Kidney (tissue), 22 donors: Measurements from ENCODE around the gene KCNIP1. TPM values are rescaled to one million over a fixed set of nuclear protein-coding genes. Genes with fewer than 3 reads are reported as not detected.

Experiments used
- DNase-seq, 5 donors: peaks; one replicate each; pipeline ENCODE4 v3.0.0-alpha.2; 2013 to 2020
- FAIRE-seq: peaks from 2 replicates; lab custom pipeline; 2012; peaks lifted over from hg19 to GRCh38; lab: Jason Lieb, UNC
- H3K27ac ChIP-seq, 2 donors: one replicate each; pipeline ENCODE4 v1.7.0; 2013; ENCODE audit warnings: low read depth in 2 of 2, low read length in 2 of 2, inconsistent platforms in 1 of 2
- H3K27me3 ChIP-seq: one replicate; pipeline ENCODE4 v1.7.1; 2013; ENCODE audit warnings: low read length, inconsistent platforms; ENCODE audit not compliant: control insufficient read depth, insufficient read depth
- H3K36me3 ChIP-seq, 3 donors: one replicate each; pipeline versions ENCODE4 v1.7.0 to v1.7.1; 2013; ENCODE audit warnings: low read length in 3 of 3, control low read depth in 1 of 3, inconsistent platforms in 1 of 3; ENCODE audit not compliant: insufficient read depth in 3 of 3, control insufficient read depth in 2 of 3
- H3K4me1 ChIP-seq, 3 donors: one replicate each; pipeline versions ENCODE4 v1.7.0 to v1.7.1; 2013; ENCODE audit warnings: low read length in 3 of 3, inconsistent platforms in 1 of 3, low read depth in 1 of 3; ENCODE audit not compliant: control insufficient read depth in 2 of 3, insufficient read depth in 2 of 3
- H3K4me3 ChIP-seq, 3 donors: one replicate each; pipeline versions ENCODE4 v1.7.0 to v1.8.1; 2013; ENCODE audit warnings: low read length in 3 of 3, control low read depth in 1 of 3, inconsistent platforms in 1 of 3
- H3K9ac ChIP-seq, 3 donors: one replicate each; pipeline versions ENCODE4 v1.7.0 to v1.7.1; 2013; ENCODE audit warnings: low read length in 3 of 3, control low read depth in 1 of 3, inconsistent platforms in 1 of 3
- H3K9me3 ChIP-seq, 3 donors: one replicate each; pipeline versions ENCODE4 v1.7.0 to v1.7.1; 2013; ENCODE audit warnings: low read length in 3 of 3, control low read depth in 1 of 3, inconsistent platforms in 1 of 3; ENCODE audit not compliant: control insufficient read depth in 2 of 3, insufficient read depth in 1 of 3
- CTCF ChIP-seq: IDR thresholded peaks from 3 replicates; pipeline ENCODE4 v1.5.1; 2012; ENCODE audit warnings: mild to moderate bottlenecking, moderate library complexity, borderline replicate concordance; ENCODE audit not compliant: insufficient read depth; ENCODE audit errors: extremely low read depth
- intact Hi-C: fragments of 100-400 bp; cut with DNase I; formaldehyde crosslinking; loops from one replicate; pipeline ENCODE4 v1.11.1; 2022
- long read RNA-seq, 10 donors: library from polyadenylated mRNA in 1 of 10; unstranded in 1 of 10; transcript quantifications; one replicate each; pipeline ENCODE4 v2.0.0 and lab custom pipeline, GENCODE V29; 2021 to 2026
- polyA plus RNA-seq: library from polyadenylated mRNA; stranded (reverse); fragments of 350-450 nt; fragmentation: Illumina TruSeq; extraction: RNeasy Lipid Tissue Mini Kit (QIAGEN cat#74804); gene quantifications from one replicate; pipeline ENCODE4 v1.2.3, GENCODE V29; 2014; ENCODE audit warnings: low read depth, low replicate concordance; ENCODE audit not compliant: insufficient read depth
- total RNA-seq: library from RNA; stranded (reverse); fragmentation: NEBNext Ultra II Directional; extraction: Animal tissue kit (Norgen Biotek cat#: 25700); gene quantifications from one replicate; pipeline ENCODE4 v1.2.1, GENCODE V29; 2021
- donor health status: control.
- donor health status: control.
- donor health status: control.
- donor health status: control.
- donor health status: control.
- donor health status: DM: yes; HTN: yes; CAD: no.
- donor health status: Normal renal cell carcinoma (clear cell type).

The KCNIP1 gene
- total RNA-seq: 1.8 TPM
- 3.1 TPM for polyA plus RNA-seq
- long read RNA-seq, donor 1, partial matches to known transcripts: 5 of 5 reads
- long read RNA-seq, donor 1, other reads (novel, unspliced or antisense): 0 of 5 reads
- long read RNA-seq, donor 2, partial matches to known transcripts: 6 of 6 reads
- long read RNA-seq, donor 2, other reads (novel, unspliced or antisense): 0 of 6 reads
- long read RNA-seq, donor 3, partial matches to known transcripts: 6 of 6 reads
- long read RNA-seq, donor 3, other reads (novel, unspliced or antisense): 0 of 6 reads
- long read RNA-seq, donor 4: 0 reads
- long read RNA-seq, donor 5: 0 reads
- long read RNA-seq, donor 6, partial matches to known transcripts: 0 of 1 reads
- long read RNA-seq, donor 6, other reads (novel, unspliced or antisense): 0 of 1 reads
- long read RNA-seq, donor 7, partial matches to known transcripts: 0 of 4 reads
- long read RNA-seq, donor 7, other reads (novel, unspliced or antisense): 4 of 4 reads
- long read RNA-seq, donor 8: 0 reads
- long read RNA-seq, donor 9: 0 reads
- long read RNA-seq, donor 10: 0 reads

DNA sequence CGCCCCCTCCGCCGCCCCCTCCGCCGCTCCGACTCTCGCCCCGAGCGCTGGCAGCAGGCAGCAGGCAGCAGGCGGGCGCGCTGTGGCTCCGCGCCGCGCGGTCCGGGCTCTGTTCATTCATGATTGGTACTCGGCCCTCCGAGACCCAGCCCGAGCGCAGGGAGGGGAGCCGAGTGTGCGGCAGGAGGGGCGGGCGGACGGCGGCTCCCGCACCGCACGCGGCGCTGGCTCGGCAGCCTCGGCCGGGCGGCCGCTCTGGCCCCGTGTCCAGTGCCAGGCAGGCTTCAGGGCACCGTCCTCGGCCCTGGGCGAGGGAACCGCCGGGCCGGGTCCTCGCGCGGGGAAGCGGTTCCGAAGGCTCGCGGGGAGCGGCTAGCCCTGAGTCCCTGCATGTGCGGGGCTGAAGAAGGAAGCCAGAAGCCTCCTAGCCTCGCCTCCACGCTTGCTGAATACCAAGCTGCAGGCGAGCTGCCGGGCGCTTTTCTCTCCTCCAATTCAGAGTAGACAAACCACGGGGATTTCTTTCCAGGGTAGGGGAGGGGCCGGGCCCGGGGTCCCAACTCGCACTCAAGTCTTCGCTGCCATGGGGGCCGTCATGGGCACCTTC lies at the start of gene KCNIP1:
Gene KCNIP1 (plus strand): TSS at position 31 of the 607 bp plus-strand sequence.
- Histone ChIP-seq H3K4me3 (peak within 1 kb of the TSS in 2 of 3 donors; percentile 4 to 29), H3K36me3 (no peaks in the 10 kb centered on the region), H3K27me3 (no peaks in the 10 kb centered on the region), H3K9me3 (peaks cover 0 to 5% (median 0%) of the 10 kb centered on the region in 3 donors), H3K4me1 (no peaks in the 10 kb centered on the region), H3K27ac (no peak within 1 kb of the TSS), H3K9ac (no peak within 1 kb of the TSS)
- intact Hi-C loops: no loop called here
- peak in 4 of 5 donors; percentile 71 to 84 (median 78) for DNase-seq
- TF ChIP-seq CTCF: no peak
- FAIRE-seq: no peak

DNA sequence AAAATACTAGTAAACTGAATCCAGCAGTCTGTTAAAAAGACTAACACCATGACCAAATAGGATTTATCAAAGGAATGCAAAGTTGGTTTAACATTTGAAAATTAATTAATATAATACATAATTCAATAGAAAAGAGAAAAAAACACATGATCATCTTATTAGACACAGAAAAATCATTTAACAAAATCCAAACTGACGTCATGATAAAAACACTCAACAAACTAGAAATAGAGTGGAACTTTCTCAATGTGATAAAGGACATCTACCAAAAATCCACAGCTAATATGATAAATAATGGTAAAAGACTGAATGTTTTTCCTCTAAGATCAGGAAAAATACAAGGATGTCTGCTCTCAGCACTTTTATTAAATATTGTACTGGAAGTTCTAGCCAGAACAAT lies 40.4 kb upstream of the KCNIP1 start:
- Histone ChIP-seq H3K4me3 (no peak overlapping the region), H3K9ac (no peak overlapping the region), H3K9me3 (no peaks in the 10 kb centered on the region), H3K4me1 (no peaks in the 10 kb centered on the region), H3K27me3 (no peaks in the 10 kb centered on the region), H3K27ac (no peak overlapping the region), H3K36me3 (no peaks in the 10 kb centered on the region)
- no peak for DNase-seq
- TF ChIP-seq CTCF: no peak
- intact Hi-C loops: no loop called here
- no peak for FAIRE-seq

GRCh38 chr5:170464280-170465127 lies 39.3 kb upstream of the KCNIP1 start:
- TF ChIP-seq CTCF: no peak
- H3K9me3 ChIP-seq: no peaks in the 10 kb centered on the region
- intact Hi-C loops: no loop called here
- H3K27me3 ChIP-seq: no peaks in the 10 kb centered on the region
- no peak overlapping the region for H3K27ac ChIP-seq
- no peak overlapping the region for H3K4me3 ChIP-seq
- H3K36me3 ChIP-seq: no peaks in the 10 kb centered on the region
- DNase-seq: no peak
- no peaks in the 10 kb centered on the region for H3K4me1 ChIP-seq
- no peak for FAIRE-seq
- no peak overlapping the region for H3K9ac ChIP-seq
